GM12891 (cell line): Measurements from ENCODE around the gene LHX6.

Source experiments
- POLR2A ChIP-seq: IDR thresholded peaks from 2 replicates; pipeline ENCODE4 v1.6.1; 2011; ENCODE audit warnings: low read depth, low read length, control low read depth
- TAF1 ChIP-seq: IDR thresholded peaks from 2 replicates; pipeline ENCODE4 v1.6.1; 2011; ENCODE audit warnings: low read depth, low read length, control low read depth

- TF ChIP-seq TAF1 (no peak), POLR2A (peak; percentile 66; the same call in 1 of the 2 replicates)
These were observed 69.5 kb downstream of the LHX6 start, which contains the start of the genes MORN5 and NDUFA8 for GRCh38 chr9:122159026-122159924.
